HCT116 (cell line): ENCODE measurements around the gene CHST14. TPM values are rescaled to one million over a fixed set of nuclear protein-coding genes. Genes with fewer than 3 reads are reported as not detected.
A peak's percentile ranks its signal among the peaks of the same experiment; 100 is the strongest.

Source experiments
- ATAC-seq: fragments of 200-7000 bp; cut with Tn5 transposase; 2 replicates; pipeline ENCODE4 v1.9.1; 2020; ENCODE audit warnings: mild to moderate bottlenecking, moderate library complexity
- BruUV-seq: library from RNA; stranded (reverse); fragments of 400-500 nt; replicated peaks from 2 replicates; lab custom pipeline; 2021; lab: Mats Ljungman, UMichigan
- CTCF ChIA-PET: fragments of 300-600 bp; sonication (Branson Sonifier 250); formaldehyde crosslinking; loops from one replicate; lab custom pipeline; 2021; ENCODE audit warnings: antibody characterized with exemption; lab: Charles Lee
- POLR2A ChIA-PET: fragments of 300-600, 350-600 bp; sonication (Branson Sonifier 250); formaldehyde crosslinking; loops from one replicate; lab custom pipeline; 2021; ENCODE audit warnings: antibody characterized with exemption; lab: Charles Lee
- RAD21 ChIA-PET, 2 experiments: fragments of 300-600 bp; sonication (Branson Sonifier 250); formaldehyde crosslinking; loops; one replicate each; lab custom pipeline; 2023; ENCODE audit warnings: low total read pairs in 2 of 2; ENCODE audit not compliant: uncharacterized antibody in 2 of 2, unreplicated experiment in 2 of 2, low non-redundant PET in 1 of 2; lab: Charles Lee
- DNase-seq: peaks from one replicate; pipeline ENCODE4 v3.0.0-alpha.2; 2010; ENCODE audit warnings: low read depth, low spot score
- H2AFZ ChIP-seq: fragments of 200-600 bp; shearing (Covaris generic), sonication (generic); 2 replicates; pipeline ENCODE4 v1.6.1; 2017; ENCODE audit warnings: low read depth, mixed run types, mixed read lengths, antibody characterized with exemption, low read length; ENCODE audit not compliant: poor library complexity, severe bottlenecking
- H3K27ac ChIP-seq: 2 replicates; pipeline ENCODE4 v1.5.1; 2012; ENCODE audit warnings: low read depth, low read length
- H3K27me3 ChIP-seq: fragments of 200-600 bp; sonication (generic); 2 replicates; pipeline ENCODE4 v1.6.1; 2016; ENCODE audit warnings: mixed run types, low read length, mixed read lengths; ENCODE audit not compliant: insufficient read depth
- H3K36me3 ChIP-seq, 2 experiments: fragments of 200-500 bp in 1 of 2; fragments of 200-600 bp in 1 of 2; sonication (Bioruptor generic) in 1 of 2; sonication (generic) in 1 of 2; 2 replicates each; pipeline versions ENCODE4 v1.5.1 to v1.6.1; 2014 to 2016; ENCODE audit warnings: low read length in 2 of 2, inconsistent platforms in 1 of 2, mixed read lengths in 1 of 2, mixed run types in 1 of 2; ENCODE audit not compliant: insufficient read depth in 2 of 2, control insufficient read depth in 1 of 2
- H3K4me1 ChIP-seq, 2 experiments: fragments of 200-600 bp in 1 of 2; sonication (generic) in 1 of 2; 2 replicates each; pipeline versions ENCODE4 v1.5.1 to v1.6.1; 2012 to 2017; ENCODE audit warnings: low read length in 2 of 2, inconsistent platforms in 1 of 2, mild to moderate bottlenecking in 1 of 2, mixed read lengths in 1 of 2, mixed run types in 1 of 2, moderate library complexity in 1 of 2; ENCODE audit not compliant: insufficient read depth in 2 of 2, control insufficient read depth in 1 of 2
- H3K4me2 ChIP-seq: fragments of 200-600 bp; sonication (generic); 2 replicates; pipeline ENCODE4 v1.6.1; 2017; ENCODE audit warnings: mixed run types, low read length, mixed read lengths
- H3K4me3 ChIP-seq, 2 experiments: fragments of 200-600 bp in 1 of 2; sonication (generic) in 1 of 2; replicated peaks in 1 of 2; 2 replicates each; pipeline ENCODE4 v1.5.1; 2011 to 2016; ENCODE audit warnings: low read length in 2 of 2, control low read depth in 1 of 2, low read depth in 1 of 2, mild to moderate bottlenecking in 1 of 2, mixed read lengths in 1 of 2, mixed run types in 1 of 2
- H3K79me2 ChIP-seq: fragments of 200-600 bp; sonication (generic); 2 replicates; pipeline ENCODE4 v1.6.1; 2017; ENCODE audit warnings: mild to moderate bottlenecking, mixed run types, low read length, moderate library complexity, mixed read lengths; ENCODE audit not compliant: insufficient read depth
- H3K9ac ChIP-seq: fragments of 200-600 bp; sonication (generic); 2 replicates; pipeline ENCODE4 v1.6.1; 2016; ENCODE audit warnings: low read length, mixed read lengths
- H3K9me2 ChIP-seq: fragments of 200-600 bp; sonication (generic), shearing (Covaris generic); 2 replicates; pipeline ENCODE4 v1.6.1; 2017; ENCODE audit warnings: mixed run types, mild to moderate bottlenecking, moderate library complexity; ENCODE audit not compliant: insufficient read depth
- H3K9me3 ChIP-seq, 2 experiments: fragments of 200-500 bp in 1 of 2; fragments of 200-600 bp in 1 of 2; sonication (Bioruptor generic) in 1 of 2; sonication (generic) in 1 of 2; 2 replicates each; pipeline ENCODE4 v1.6.1; 2014 to 2017; ENCODE audit warnings: low read length in 2 of 2, mixed read lengths in 2 of 2, inconsistent platforms in 1 of 2, low read depth in 1 of 2, mild to moderate bottlenecking in 1 of 2, mixed run types in 1 of 2, moderate library complexity in 1 of 2; ENCODE audit not compliant: control insufficient read depth in 1 of 2, insufficient read depth in 1 of 2
- H4K20me1 ChIP-seq: fragments of 200-600 bp; sonication (generic), shearing (Covaris generic); 2 replicates; pipeline ENCODE4 v1.6.1; 2017; ENCODE audit warnings: mixed run types, mild to moderate bottlenecking, moderate library complexity; ENCODE audit not compliant: insufficient read depth
- EGR1 ChIP-seq: IDR thresholded peaks from 2 replicates; pipeline ENCODE4 v1.6.1; 2012; ENCODE audit warnings: low read depth
- EZH2 ChIP-seq: fragments of 200-600 bp; sonication (generic); IDR thresholded peaks from 2 replicates; pipeline ENCODE4 v1.6.1; 2017; ENCODE audit warnings: antibody characterized with exemption, mixed run types
- JUND ChIP-seq: IDR thresholded peaks from 2 replicates; pipeline ENCODE4 v1.6.1; 2012
- TCF7L2 ChIP-seq: IDR thresholded peaks from 2 replicates; pipeline ENCODE4 v1.7.0; 2011; ENCODE audit warnings: borderline replicate concordance, inconsistent platforms; ENCODE audit not compliant: insufficient read depth, insufficient read length; ENCODE audit errors: extremely low read depth
- YY1 ChIP-seq: IDR thresholded peaks from 2 replicates; pipeline ENCODE4 v1.6.1; 2011; ENCODE audit warnings: low read length, low read depth, moderate library complexity, mild to moderate bottlenecking; ENCODE audit not compliant: insufficient replicate concordance; ENCODE audit errors: extremely low read depth
- ZFX ChIP-seq: fragments of 450-650 bp; IDR thresholded peaks from 2 replicates; pipeline ENCODE4 v1.6.1; 2017
- ZNF274 ChIP-seq: fragments of 200-500 bp; sonication (Bioruptor generic); IDR thresholded peaks from 2 replicates; pipeline ENCODE4 v1.6.1; 2014; ENCODE audit warnings: mild to moderate bottlenecking, low read depth, low read length, inconsistent platforms
- intact Hi-C: fragments of 100-400 bp; cut with micrococcal nuclease; formaldehyde crosslinking; loops from 2 replicates; pipeline ENCODE4 v1.10.0; 2022
- total RNA-seq: library from RNA; stranded (reverse); gene quantifications from one replicate; pipeline ENCODE4 v1.2.1, GENCODE V29; 2021; ENCODE audit not compliant: unreplicated experiment
- TF ChIP-seq, protein P1 (sequence below): IDR thresholded peaks from 2 replicates; pipeline ENCODE4 v1.6.1; 2012
- TF ChIP-seq, protein P2 (sequence below), 3 experiments: fragments of 200-600 bp in 1 of 3; sonication (generic) in 1 of 3; IDR thresholded peaks in 2 of 3; conservative IDR thresholded peaks in 1 of 3; 2 replicates each; pipeline ENCODE4 v1.5.1; 2012 to 2017; ENCODE audit warnings: low read depth in 2 of 3, low read length in 2 of 3, antibody characterized with exemption in 1 of 3, borderline replicate concordance in 1 of 3, control low read depth in 1 of 3, mild to moderate bottlenecking in 1 of 3, mixed read lengths in 1 of 3, mixed run types in 1 of 3, moderate library complexity in 1 of 3; ENCODE audit not compliant: insufficient read depth in 1 of 3

The CHST14 gene
- total RNA-seq, 1 experiment from 2014 or later, result 12.7 TPM

DNA sequence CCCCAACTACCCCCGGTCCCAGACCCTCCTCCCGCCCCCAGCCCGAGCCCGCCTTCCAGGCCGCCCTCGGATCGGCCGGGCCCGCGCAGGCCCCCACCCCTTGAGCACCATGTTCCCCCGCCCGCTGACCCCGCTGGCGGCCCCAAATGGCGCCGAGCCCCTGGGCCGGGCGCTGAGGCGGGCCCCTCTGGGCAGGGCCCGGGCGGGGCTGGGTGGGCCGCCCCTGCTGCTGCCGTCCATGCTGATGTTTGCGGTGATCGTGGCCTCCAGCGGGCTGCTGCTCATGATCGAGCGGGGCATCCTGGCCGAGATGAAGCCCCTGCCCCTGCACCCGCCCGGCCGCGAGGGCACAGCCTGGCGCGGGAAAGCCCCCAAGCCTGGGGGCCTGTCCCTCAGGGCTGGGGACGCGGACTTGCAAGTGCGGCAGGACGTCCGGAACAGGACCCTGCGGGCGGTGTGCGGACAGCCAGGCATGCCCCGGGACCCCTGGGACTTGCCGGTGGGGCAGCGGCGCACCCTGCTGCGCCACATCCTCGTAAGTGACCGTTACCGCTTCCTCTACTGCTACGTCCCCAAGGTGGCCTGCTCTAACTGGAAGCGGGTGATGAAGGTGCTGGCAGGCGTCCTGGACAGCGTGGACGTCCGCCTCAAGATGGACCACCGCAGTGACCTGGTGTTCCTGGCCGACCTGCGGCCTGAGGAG lies 472 bp downstream of the CHST14 start:
- peaks cover 0 to 4% of the 10 kb centered on the region in 2 experiments; a peak in 1 of 4 replicates for H3K36me3 ChIP-seq
- H3K4me1 ChIP-seq, result peaks cover 14 to 22% of the 10 kb centered on the region in 2 experiments
- no peaks in the 10 kb centered on the region for H3K9me3 ChIP-seq
- H2AFZ ChIP-seq, result no peak overlapping the region
- TF ChIP-seq EZH2 (no peak), EGR1 (no peak), ZNF274 (no peak), YY1 (no peak), ZFX (peak; percentile 65; the same call in 1 of the 2 replicates), TCF7L2 (no peak), JUND (no peak)
- TF ChIP-seq, protein P1, sequence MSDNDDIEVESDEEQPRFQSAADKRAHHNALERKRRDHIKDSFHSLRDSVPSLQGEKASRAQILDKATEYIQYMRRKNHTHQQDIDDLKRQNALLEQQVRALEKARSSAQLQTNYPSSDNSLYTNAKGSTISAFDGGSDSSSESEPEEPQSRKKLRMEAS, result no peak
- TF ChIP-seq, protein P2, sequence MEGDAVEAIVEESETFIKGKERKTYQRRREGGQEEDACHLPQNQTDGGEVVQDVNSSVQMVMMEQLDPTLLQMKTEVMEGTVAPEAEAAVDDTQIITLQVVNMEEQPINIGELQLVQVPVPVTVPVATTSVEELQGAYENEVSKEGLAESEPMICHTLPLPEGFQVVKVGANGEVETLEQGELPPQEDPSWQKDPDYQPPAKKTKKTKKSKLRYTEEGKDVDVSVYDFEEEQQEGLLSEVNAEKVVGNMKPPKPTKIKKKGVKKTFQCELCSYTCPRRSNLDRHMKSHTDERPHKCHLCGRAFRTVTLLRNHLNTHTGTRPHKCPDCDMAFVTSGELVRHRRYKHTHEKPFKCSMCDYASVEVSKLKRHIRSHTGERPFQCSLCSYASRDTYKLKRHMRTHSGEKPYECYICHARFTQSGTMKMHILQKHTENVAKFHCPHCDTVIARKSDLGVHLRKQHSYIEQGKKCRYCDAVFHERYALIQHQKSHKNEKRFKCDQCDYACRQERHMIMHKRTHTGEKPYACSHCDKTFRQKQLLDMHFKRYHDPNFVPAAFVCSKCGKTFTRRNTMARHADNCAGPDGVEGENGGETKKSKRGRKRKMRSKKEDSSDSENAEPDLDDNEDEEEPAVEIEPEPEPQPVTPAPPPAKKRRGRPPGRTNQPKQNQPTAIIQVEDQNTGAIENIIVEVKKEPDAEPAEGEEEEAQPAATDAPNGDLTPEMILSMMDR (IDR thresholded peaks at IDR 0.05 in 2 of 3, conservative IDR thresholded peaks at IDR 0.05 in 1 of 3; ENCODE audit: borderline replicate concordance in 1 of 3, insufficient read depth in 1 of 3, low read depth in 2 of 3, low read length in 2 of 3), result no peak
- TF ChIP-seq, all 23 proteins: peak for 1
- Histone ChIP-seq H3K4me2 (peak overlapping the region; percentile 100), H3K9ac (peak overlapping the region; percentile 80), H3K27me3 (no peaks in the 10 kb centered on the region), H3K9me2 (no peaks in the 10 kb centered on the region), H3K4me3 (peak overlapping the region; percentile 77 to 86), H4K20me1 (no peaks in the 10 kb centered on the region), H3K27ac (peak overlapping the region; percentile 79), H3K79me2 (peaks cover 3% of the 10 kb centered on the region; the same call in 1 of the 2 replicates)
- ATAC-seq (peak; percentile 60), DNase-seq (no peak)
- intact Hi-C loops, result no loop called here
- CTCF ChIA-PET, result no interaction called here
- POLR2A ChIA-PET, result no interaction called here
- RAD21 ChIA-PET, result no interaction called here
- BruUV-seq, result no TSS peak
